Measurements from ENCODE around the gene ZNF445.
"Not testable (repeated sequence)": the region's sequence is repeated elsewhere in the genome, so short reads cannot be mapped to it uniquely, and the experiment has no call there.

The ZNF445 gene

GRCh38 chr3:44429459-44429858 is 48.0 kb downstream of the ZNF445 start:
- Histone ChIP-seq H3K4me3 (ENCODE audit: low read length) (no peak overlapping the region), H3K4me2 (ENCODE audit: low read length) (no peak overlapping the region), H3K4me1 (ENCODE audit: control insufficient read depth, insufficient read depth, low read length) (no peaks in the 10 kb centered on the region), H3K9ac (ENCODE audit: low read depth, low read length) (no peak overlapping the region), H3K27me3 (ENCODE audit: control insufficient read depth, insufficient read depth, low read length) (peaks cover 23% of the 10 kb centered on the region), H3K9me3 (replicated peaks; ENCODE audit: low read length) (no peaks in the 10 kb centered on the region), H3K36me3 (ENCODE audit: insufficient read depth, low read length) (no peaks in the 10 kb centered on the region)

GRCh38 chr3:44428910-44429309 is 48.6 kb downstream of the ZNF445 start:
- H3K36me3 ChIP-seq (ENCODE audit: insufficient read depth, low read length), result no peaks in the 10 kb centered on the region
- no peaks in the 10 kb centered on the region for H3K4me1 ChIP-seq (ENCODE audit: control insufficient read depth, insufficient read depth, low read length)
- H3K27me3 ChIP-seq (ENCODE audit: control insufficient read depth, insufficient read depth, low read length), result peaks cover 24% of the 10 kb centered on the region
- no peak overlapping the region for H3K9ac ChIP-seq (ENCODE audit: low read depth, low read length)
- no peaks in the 10 kb centered on the region for H3K9me3 ChIP-seq (replicated peaks; ENCODE audit: low read length)
- no peak overlapping the region for H3K4me3 ChIP-seq (ENCODE audit: low read length)
- H3K4me2 ChIP-seq (ENCODE audit: low read length), result no peak overlapping the region

GRCh38 chr3:44427683-44428082 is 49.8 kb downstream of the ZNF445 start:
- Histone ChIP-seq H3K9me3 (replicated peaks; ENCODE audit: low read length) (no peaks in the 10 kb centered on the region), H3K4me2 (ENCODE audit: low read length) (no peak overlapping the region), H3K4me3 (ENCODE audit: low read length) (no peak overlapping the region), H3K27me3 (ENCODE audit: control insufficient read depth, insufficient read depth, low read length) (peaks cover 24% of the 10 kb centered on the region), H3K4me1 (ENCODE audit: control insufficient read depth, insufficient read depth, low read length) (no peaks in the 10 kb centered on the region), H3K9ac (ENCODE audit: low read depth, low read length) (no peak overlapping the region), H3K36me3 (ENCODE audit: insufficient read depth, low read length) (no peaks in the 10 kb centered on the region)

- Histone ChIP-seq H3K9me3 (replicated peaks; ENCODE audit: low read length) (no peaks in the 10 kb centered on the region), H3K27me3 (ENCODE audit: control insufficient read depth, insufficient read depth, low read length) (peaks cover 11% of the 10 kb centered on the region), H3K9ac (ENCODE audit: low read depth, low read length) (no peak overlapping the region), H3K4me2 (ENCODE audit: low read length) (no peak overlapping the region), H3K4me1 (ENCODE audit: control insufficient read depth, insufficient read depth, low read length) (no peaks in the 10 kb centered on the region), H3K4me3 (ENCODE audit: low read length) (no peak overlapping the region), H3K36me3 (ENCODE audit: insufficient read depth, low read length) (no peaks in the 10 kb centered on the region)
Observed at GRCh38 chr3:44424758-44425157, 52.7 kb downstream of the ZNF445 start.

- Histone ChIP-seq H3K4me3 (ENCODE audit: low read length) (no peak overlapping the region), H3K36me3 (ENCODE audit: insufficient read depth, low read length) (no peaks in the 10 kb centered on the region), H3K4me1 (ENCODE audit: control insufficient read depth, insufficient read depth, low read length) (no peaks in the 10 kb centered on the region), H3K9ac (ENCODE audit: low read depth, low read length) (no peak overlapping the region), H3K4me2 (ENCODE audit: low read length) (no peak overlapping the region), H3K27me3 (ENCODE audit: control insufficient read depth, insufficient read depth, low read length) (peaks cover 7% of the 10 kb centered on the region), H3K9me3 (replicated peaks; ENCODE audit: low read length) (no peaks in the 10 kb centered on the region)
Observed at GRCh38 chr3:44421280-44421679, 56.2 kb downstream of the ZNF445 start.

- H3K36me3 ChIP-seq (ENCODE audit: insufficient read depth, low read length), result no peaks in the 10 kb centered on the region
- no peak overlapping the region for H3K4me2 ChIP-seq (ENCODE audit: low read length)
- no peaks in the 10 kb centered on the region for H3K9me3 ChIP-seq (replicated peaks; ENCODE audit: low read length)
- no peak overlapping the region for H3K9ac ChIP-seq (ENCODE audit: low read depth, low read length)
- H3K4me3 ChIP-seq (ENCODE audit: low read length), result no peak overlapping the region
- H3K4me1 ChIP-seq (ENCODE audit: control insufficient read depth, insufficient read depth, low read length), result no peaks in the 10 kb centered on the region
- peaks cover 7% of the 10 kb centered on the region for H3K27me3 ChIP-seq (ENCODE audit: control insufficient read depth, insufficient read depth, low read length)
Observed at GRCh38 chr3:44420676-44421075, 56.8 kb downstream of the ZNF445 start.

GRCh38 chr3:44419923-44420650 is 57.4 kb downstream of the ZNF445 start:
- H3K9ac ChIP-seq (ENCODE audit: low read depth, low read length), result no peak overlapping the region
- H3K9me3 ChIP-seq (replicated peaks; ENCODE audit: low read length), result no peaks in the 10 kb centered on the region
- no peak overlapping the region for H3K4me2 ChIP-seq (ENCODE audit: low read length)
- no peaks in the 10 kb centered on the region for H3K36me3 ChIP-seq (ENCODE audit: insufficient read depth, low read length)
- no peak overlapping the region for H3K4me3 ChIP-seq (ENCODE audit: low read length)
- no peaks in the 10 kb centered on the region for H3K4me1 ChIP-seq (ENCODE audit: control insufficient read depth, insufficient read depth, low read length)
- H3K27me3 ChIP-seq (ENCODE audit: control insufficient read depth, insufficient read depth, low read length), result peaks cover 7% of the 10 kb centered on the region

GRCh38 chr3:44419116-44419922 is 58.2 kb downstream of the ZNF445 start:
- H3K9me3 ChIP-seq (replicated peaks; ENCODE audit: low read length), result no peaks in the 10 kb centered on the region
- no peak overlapping the region for H3K4me3 ChIP-seq (ENCODE audit: low read length)
- H3K4me2 ChIP-seq (ENCODE audit: low read length), result no peak overlapping the region
- H3K4me1 ChIP-seq (ENCODE audit: control insufficient read depth, insufficient read depth, low read length), result no peaks in the 10 kb centered on the region
- H3K27me3 ChIP-seq (ENCODE audit: control insufficient read depth, insufficient read depth, low read length), result no peaks in the 10 kb centered on the region
- no peak overlapping the region for H3K9ac ChIP-seq (ENCODE audit: low read depth, low read length)
- no peaks in the 10 kb centered on the region for H3K36me3 ChIP-seq (ENCODE audit: insufficient read depth, low read length)

GRCh38 chr3:44418549-44418948 is 58.9 kb downstream of the ZNF445 start:
- H3K4me1 ChIP-seq (ENCODE audit: control insufficient read depth, insufficient read depth, low read length), result no peaks in the 10 kb centered on the region
- no peaks in the 10 kb centered on the region for H3K27me3 ChIP-seq (ENCODE audit: control insufficient read depth, insufficient read depth, low read length)
- no peak overlapping the region for H3K4me2 ChIP-seq (ENCODE audit: low read length)
- no peak overlapping the region for H3K9ac ChIP-seq (ENCODE audit: low read depth, low read length)
- no peak overlapping the region for H3K4me3 ChIP-seq (ENCODE audit: low read length)
- H3K36me3 ChIP-seq (ENCODE audit: insufficient read depth, low read length), result no peaks in the 10 kb centered on the region
- no peaks in the 10 kb centered on the region for H3K9me3 ChIP-seq (replicated peaks; ENCODE audit: low read length)

- H3K9ac ChIP-seq (ENCODE audit: low read depth, low read length); H3K4me1 ChIP-seq (ENCODE audit: control insufficient read depth, insufficient read depth, low read length); H3K36me3 ChIP-seq (ENCODE audit: insufficient read depth, low read length); H3K9me3 ChIP-seq (replicated peaks; ENCODE audit: low read length); H3K4me3 ChIP-seq (ENCODE audit: low read length); H3K27me3 ChIP-seq (ENCODE audit: control insufficient read depth, insufficient read depth, low read length); H3K4me2 ChIP-seq (ENCODE audit: low read length): not testable (repeated sequence)
Observed at GRCh38 chr3:44418118-44418517, 59.4 kb downstream of the ZNF445 start.

- no peak overlapping the region for H3K9ac ChIP-seq (ENCODE audit: low read depth, low read length)
- H3K4me1 ChIP-seq (ENCODE audit: control insufficient read depth, insufficient read depth, low read length), result no peaks in the 10 kb centered on the region
- no peaks in the 10 kb centered on the region for H3K9me3 ChIP-seq (replicated peaks; ENCODE audit: low read length)
- H3K36me3 ChIP-seq (ENCODE audit: insufficient read depth, low read length), result no peaks in the 10 kb centered on the region
- no peaks in the 10 kb centered on the region for H3K27me3 ChIP-seq (ENCODE audit: control insufficient read depth, insufficient read depth, low read length)
- no peak overlapping the region for H3K4me2 ChIP-seq (ENCODE audit: low read length)
- H3K4me3 ChIP-seq (ENCODE audit: low read length), result no peak overlapping the region
Observed at GRCh38 chr3:44416031-44417030, 61.1 kb downstream of the ZNF445 start.
